Kidney (tissue), 14 donors: Measurements from ENCODE around the gene PTTG2. TPM values are rescaled to one million over a fixed set of nuclear protein-coding genes. Genes with fewer than 3 reads are reported as not detected.

ENCODE experiments used
- DNase-seq, 5 donors: peaks; one replicate each; pipeline ENCODE4 v3.0.0-alpha.2; 2013 to 2020
- FAIRE-seq: peaks from 2 replicates; lab custom pipeline; 2012; peaks lifted over from hg19 to GRCh38; lab: Jason Lieb, UNC
- H3K27ac ChIP-seq, 2 donors: one replicate each; pipeline ENCODE4 v1.7.0; 2013; ENCODE audit warnings: low read depth in 2 of 2, low read length in 2 of 2, inconsistent platforms in 1 of 2
- H3K27me3 ChIP-seq: one replicate; pipeline ENCODE4 v1.7.1; 2013; ENCODE audit warnings: low read length, inconsistent platforms; ENCODE audit not compliant: control insufficient read depth, insufficient read depth
- H3K36me3 ChIP-seq, 3 donors: one replicate each; pipeline versions ENCODE4 v1.7.0 to v1.7.1; 2013; ENCODE audit warnings: low read length in 3 of 3, control low read depth in 1 of 3, inconsistent platforms in 1 of 3; ENCODE audit not compliant: insufficient read depth in 3 of 3, control insufficient read depth in 2 of 3
- H3K4me1 ChIP-seq, 3 donors: one replicate each; pipeline versions ENCODE4 v1.7.0 to v1.7.1; 2013; ENCODE audit warnings: low read length in 3 of 3, inconsistent platforms in 1 of 3, low read depth in 1 of 3; ENCODE audit not compliant: control insufficient read depth in 2 of 3, insufficient read depth in 2 of 3
- H3K4me3 ChIP-seq, 3 donors: one replicate each; pipeline versions ENCODE4 v1.7.0 to v1.8.1; 2013; ENCODE audit warnings: low read length in 3 of 3, control low read depth in 1 of 3, inconsistent platforms in 1 of 3
- H3K9ac ChIP-seq, 3 donors: one replicate each; pipeline versions ENCODE4 v1.7.0 to v1.7.1; 2013; ENCODE audit warnings: low read length in 3 of 3, control low read depth in 1 of 3, inconsistent platforms in 1 of 3
- H3K9me3 ChIP-seq, 3 donors: one replicate each; pipeline versions ENCODE4 v1.7.0 to v1.7.1; 2013; ENCODE audit warnings: low read length in 3 of 3, control low read depth in 1 of 3, inconsistent platforms in 1 of 3; ENCODE audit not compliant: control insufficient read depth in 2 of 3, insufficient read depth in 1 of 3
- intact Hi-C: fragments of 100-400 bp; cut with DNase I; formaldehyde crosslinking; loops from one replicate; pipeline ENCODE4 v1.11.1; 2022
- polyA plus RNA-seq: library from polyadenylated mRNA; stranded (reverse); fragments of 350-450 nt; fragmentation: Illumina TruSeq; extraction: RNeasy Lipid Tissue Mini Kit (QIAGEN cat#74804); gene quantifications from one replicate; pipeline ENCODE4 v1.2.3, GENCODE V29; 2014; ENCODE audit warnings: low read depth, low replicate concordance; ENCODE audit not compliant: insufficient read depth
- total RNA-seq: library from RNA; stranded (reverse); fragmentation: NEBNext Ultra II Directional; extraction: Animal tissue kit (Norgen Biotek cat#: 25700); gene quantifications from one replicate; pipeline ENCODE4 v1.2.1, GENCODE V29; 2021
- TF ChIP-seq, protein P1 (sequence below): IDR thresholded peaks from 3 replicates; pipeline ENCODE4 v1.5.1; 2012; ENCODE audit warnings: mild to moderate bottlenecking, moderate library complexity, borderline replicate concordance; ENCODE audit not compliant: insufficient read depth; ENCODE audit errors: extremely low read depth
- donor health status: control.
- donor health status: control.
- donor health status: control.
- donor health status: control.
- donor health status: control.
- donor health status: DM: yes; HTN: yes; CAD: no.
- donor health status: Normal renal cell carcinoma (clear cell type).

Gene PTTG2
- total and polyA plus RNA-seq, 2 donors from 2014 or later = 1.0 TPM; not detected in 1

DNA sequence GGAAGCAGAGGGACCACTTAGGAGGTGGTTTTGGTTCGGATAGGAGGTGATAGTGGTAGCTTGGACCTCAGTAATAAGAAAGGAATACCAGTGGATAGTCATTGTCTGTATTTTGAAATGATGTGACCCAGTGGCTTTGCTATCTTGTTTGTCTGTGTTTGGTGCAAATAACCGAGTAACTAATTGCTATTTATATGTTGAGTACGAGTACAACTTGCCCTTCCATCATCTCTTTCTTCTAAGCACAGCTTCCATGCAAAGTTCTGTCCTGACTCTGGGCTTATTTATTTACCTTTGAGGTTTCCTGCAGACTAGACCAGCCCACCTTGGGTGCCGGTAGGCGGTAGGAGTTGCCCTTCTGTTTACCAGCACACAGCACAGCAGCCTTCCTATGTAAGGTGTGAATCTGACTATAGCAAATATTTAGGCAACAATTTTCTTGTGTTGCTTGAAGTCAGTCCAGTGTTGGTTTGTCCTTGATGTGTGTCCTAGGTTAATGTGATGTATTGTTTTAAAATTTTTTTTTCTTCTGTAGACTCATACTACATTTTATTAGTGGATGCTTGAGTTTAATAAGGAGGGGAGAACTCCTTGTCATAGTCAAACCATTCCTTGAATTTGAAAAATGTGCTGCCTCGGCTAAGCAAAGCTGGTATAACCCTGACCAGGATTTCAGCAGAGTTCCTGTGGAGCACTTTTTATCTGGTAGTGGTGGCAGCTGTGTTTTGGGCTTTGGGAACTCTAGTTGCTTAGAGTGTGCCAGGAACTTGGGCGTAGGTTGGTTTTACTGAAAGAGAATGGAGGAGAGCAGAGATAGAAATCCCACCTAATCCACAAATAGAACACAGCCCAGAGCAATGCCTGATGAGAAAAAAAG, 21.9 kb downstream of the PTTG2 start:
- no peak for DNase-seq
- peaks cover 7 to 49% (median 25%) of the 10 kb centered on the region in 3 donors for H3K4me1 ChIP-seq
- H3K27ac ChIP-seq = peak overlapping the region; percentile 58 to 91
- no peaks in the 10 kb centered on the region for H3K27me3 ChIP-seq
- peak overlapping the region in 2 of 3 donors; percentile 7 to 40 for H3K4me3 ChIP-seq
- no peaks in the 10 kb centered on the region for H3K9me3 ChIP-seq
- no peak for FAIRE-seq
- H3K36me3 ChIP-seq = no peaks in the 10 kb centered on the region
- TF ChIP-seq, protein P1, sequence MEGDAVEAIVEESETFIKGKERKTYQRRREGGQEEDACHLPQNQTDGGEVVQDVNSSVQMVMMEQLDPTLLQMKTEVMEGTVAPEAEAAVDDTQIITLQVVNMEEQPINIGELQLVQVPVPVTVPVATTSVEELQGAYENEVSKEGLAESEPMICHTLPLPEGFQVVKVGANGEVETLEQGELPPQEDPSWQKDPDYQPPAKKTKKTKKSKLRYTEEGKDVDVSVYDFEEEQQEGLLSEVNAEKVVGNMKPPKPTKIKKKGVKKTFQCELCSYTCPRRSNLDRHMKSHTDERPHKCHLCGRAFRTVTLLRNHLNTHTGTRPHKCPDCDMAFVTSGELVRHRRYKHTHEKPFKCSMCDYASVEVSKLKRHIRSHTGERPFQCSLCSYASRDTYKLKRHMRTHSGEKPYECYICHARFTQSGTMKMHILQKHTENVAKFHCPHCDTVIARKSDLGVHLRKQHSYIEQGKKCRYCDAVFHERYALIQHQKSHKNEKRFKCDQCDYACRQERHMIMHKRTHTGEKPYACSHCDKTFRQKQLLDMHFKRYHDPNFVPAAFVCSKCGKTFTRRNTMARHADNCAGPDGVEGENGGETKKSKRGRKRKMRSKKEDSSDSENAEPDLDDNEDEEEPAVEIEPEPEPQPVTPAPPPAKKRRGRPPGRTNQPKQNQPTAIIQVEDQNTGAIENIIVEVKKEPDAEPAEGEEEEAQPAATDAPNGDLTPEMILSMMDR = no peak
- H3K9ac ChIP-seq = peak overlapping the region in 1 of 3 donors; percentile 3
- intact Hi-C loops = no loop called here

DNA sequence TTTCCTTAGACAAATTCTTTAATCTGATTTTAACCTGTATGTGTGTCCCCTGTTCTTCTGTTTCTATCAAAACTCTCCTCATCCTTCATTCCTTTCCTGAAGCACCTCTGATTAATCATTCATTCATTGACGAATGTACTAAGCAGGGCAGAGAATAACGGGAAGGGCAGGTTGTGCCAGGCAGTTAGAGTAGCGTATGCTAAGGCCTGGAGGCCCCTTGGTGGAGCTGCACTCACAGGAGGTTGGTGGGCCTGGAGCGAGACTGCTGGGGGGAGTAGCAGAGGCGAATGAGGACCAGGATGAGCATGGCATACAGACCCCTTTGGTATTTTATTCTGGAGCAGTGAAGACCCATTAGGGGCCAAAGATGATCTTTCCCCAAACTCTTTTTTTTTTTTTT, 22.5 kb downstream of the PTTG2 start:
- TF ChIP-seq, protein P1 = no peak
- no peaks in the 10 kb centered on the region for H3K9me3 ChIP-seq
- no peak overlapping the region for H3K9ac ChIP-seq
- no peaks in the 10 kb centered on the region for H3K27me3 ChIP-seq
- DNase-seq (peak in 2 of 5 donors; percentile 31 to 49), FAIRE-seq (no peak)
- H3K36me3 ChIP-seq = no peaks in the 10 kb centered on the region
- intact Hi-C loops = no loop called here
- peak overlapping the region in 2 of 3 donors; percentile 7 to 40 for H3K4me3 ChIP-seq
- peaks cover 7 to 49% (median 25%) of the 10 kb centered on the region in 3 donors for H3K4me1 ChIP-seq
- peak overlapping the region; percentile 58 to 91 for H3K27ac ChIP-seq

- intact Hi-C loops = no loop called here
- H3K4me1 ChIP-seq = peaks cover 13 to 51% (median 28%) of the 10 kb centered on the region in 3 donors
- H3K27me3 ChIP-seq = no peaks in the 10 kb centered on the region
- H3K9ac ChIP-seq = no peak overlapping the region
- no peak for FAIRE-seq
- no peak overlapping the region for H3K4me3 ChIP-seq
- H3K27ac ChIP-seq = peak overlapping the region in 1 of 2 donors; percentile 91
- no peaks in the 10 kb centered on the region for H3K9me3 ChIP-seq
- TF ChIP-seq, protein P1 = no peak
- DNase-seq = no peak
- H3K36me3 ChIP-seq = no peaks in the 10 kb centered on the region
These were observed 23.8 kb downstream of the PTTG2 start for GRCh38 chr4:37983951-37984350.
